Measurements from ENCODE around the gene TEX48.

TEX48 gene

DNA sequence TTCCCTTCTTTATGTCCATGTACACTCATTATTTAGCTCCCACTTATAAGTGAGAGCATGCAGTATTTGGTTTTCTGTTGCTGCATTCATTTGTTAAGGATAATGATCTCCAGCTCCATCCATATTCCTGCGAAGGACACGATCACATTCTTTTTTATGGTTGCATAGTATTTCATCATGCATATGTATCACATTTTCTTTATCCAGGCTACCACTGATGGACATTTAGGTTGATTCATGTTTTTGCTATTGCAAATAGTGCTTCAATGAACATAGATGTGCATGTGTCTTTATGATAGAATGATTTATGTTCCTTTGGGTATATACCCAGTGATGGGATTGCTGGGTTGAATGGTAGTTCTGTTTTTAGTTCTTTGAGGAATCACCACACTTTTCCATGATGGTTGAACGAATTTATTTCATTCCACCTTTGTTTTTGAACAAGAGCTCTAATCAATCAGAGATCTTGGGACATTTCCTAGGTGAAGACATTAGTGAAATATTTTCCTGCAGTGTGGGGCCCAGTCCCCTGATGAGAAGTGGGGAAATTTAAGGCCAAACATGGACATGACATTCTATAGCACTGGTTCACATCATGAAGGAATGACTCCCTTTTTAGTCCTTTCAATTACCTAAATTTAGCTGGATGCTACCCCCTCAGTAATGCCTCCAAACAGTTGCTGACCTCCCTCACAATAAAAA is 7.1 kb upstream of the TEX48 start:
- H3K4me3 ChIP-seq (ENCODE audit: low read depth, low read length) = no peak overlapping the region
- no peak for DNase-seq (ENCODE audit: low read depth)
- TF ChIP-seq, protein P1, sequence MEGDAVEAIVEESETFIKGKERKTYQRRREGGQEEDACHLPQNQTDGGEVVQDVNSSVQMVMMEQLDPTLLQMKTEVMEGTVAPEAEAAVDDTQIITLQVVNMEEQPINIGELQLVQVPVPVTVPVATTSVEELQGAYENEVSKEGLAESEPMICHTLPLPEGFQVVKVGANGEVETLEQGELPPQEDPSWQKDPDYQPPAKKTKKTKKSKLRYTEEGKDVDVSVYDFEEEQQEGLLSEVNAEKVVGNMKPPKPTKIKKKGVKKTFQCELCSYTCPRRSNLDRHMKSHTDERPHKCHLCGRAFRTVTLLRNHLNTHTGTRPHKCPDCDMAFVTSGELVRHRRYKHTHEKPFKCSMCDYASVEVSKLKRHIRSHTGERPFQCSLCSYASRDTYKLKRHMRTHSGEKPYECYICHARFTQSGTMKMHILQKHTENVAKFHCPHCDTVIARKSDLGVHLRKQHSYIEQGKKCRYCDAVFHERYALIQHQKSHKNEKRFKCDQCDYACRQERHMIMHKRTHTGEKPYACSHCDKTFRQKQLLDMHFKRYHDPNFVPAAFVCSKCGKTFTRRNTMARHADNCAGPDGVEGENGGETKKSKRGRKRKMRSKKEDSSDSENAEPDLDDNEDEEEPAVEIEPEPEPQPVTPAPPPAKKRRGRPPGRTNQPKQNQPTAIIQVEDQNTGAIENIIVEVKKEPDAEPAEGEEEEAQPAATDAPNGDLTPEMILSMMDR (IDR thresholded peaks at IDR 0.05; ENCODE audit: low read depth, low read length) = no peak
- TF ChIP-seq POLR2A (IDR thresholded peaks at IDR 0.05; ENCODE audit: extremely low read depth, insufficient read length) = no peak
- TF ChIP-seq, protein P2, sequence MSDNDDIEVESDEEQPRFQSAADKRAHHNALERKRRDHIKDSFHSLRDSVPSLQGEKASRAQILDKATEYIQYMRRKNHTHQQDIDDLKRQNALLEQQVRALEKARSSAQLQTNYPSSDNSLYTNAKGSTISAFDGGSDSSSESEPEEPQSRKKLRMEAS (IDR thresholded peaks at IDR 0.05; ENCODE audit: low read depth, low read length) = no peak

DNA sequence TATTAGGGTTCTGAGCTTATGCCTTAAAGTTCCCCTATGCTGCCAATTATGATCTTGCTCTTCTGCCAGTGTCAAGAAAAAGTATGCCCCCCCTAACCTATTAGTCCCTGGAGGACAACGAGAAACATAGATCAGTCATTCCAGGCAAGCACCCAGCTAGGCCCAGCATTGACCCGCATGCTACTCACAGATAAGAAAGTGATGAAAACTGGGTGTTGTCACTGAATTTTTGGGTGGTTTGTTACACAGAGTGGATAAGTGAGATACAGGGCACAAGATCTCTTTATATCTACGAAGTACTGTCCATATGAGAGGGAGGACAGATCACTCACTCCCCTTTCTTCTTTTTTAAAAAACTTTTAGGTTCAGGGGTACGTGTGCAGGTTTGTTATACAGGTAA is 6.4 kb upstream of the TEX48 start:
- no peak overlapping the region for H3K4me3 ChIP-seq (ENCODE audit: low read depth, low read length)
- TF ChIP-seq, protein P2 (IDR thresholded peaks at IDR 0.05; ENCODE audit: low read depth, low read length) = no peak
- TF ChIP-seq POLR2A (IDR thresholded peaks at IDR 0.05; ENCODE audit: extremely low read depth, insufficient read length) (no peak), MYC (IDR thresholded peaks at IDR 0.05; ENCODE audit: low read depth, low read length) (no peak)
- TF ChIP-seq, protein P1 (IDR thresholded peaks at IDR 0.05; ENCODE audit: low read depth, low read length) = no peak
- DNase-seq (ENCODE audit: low read depth) = no peak

DNA sequence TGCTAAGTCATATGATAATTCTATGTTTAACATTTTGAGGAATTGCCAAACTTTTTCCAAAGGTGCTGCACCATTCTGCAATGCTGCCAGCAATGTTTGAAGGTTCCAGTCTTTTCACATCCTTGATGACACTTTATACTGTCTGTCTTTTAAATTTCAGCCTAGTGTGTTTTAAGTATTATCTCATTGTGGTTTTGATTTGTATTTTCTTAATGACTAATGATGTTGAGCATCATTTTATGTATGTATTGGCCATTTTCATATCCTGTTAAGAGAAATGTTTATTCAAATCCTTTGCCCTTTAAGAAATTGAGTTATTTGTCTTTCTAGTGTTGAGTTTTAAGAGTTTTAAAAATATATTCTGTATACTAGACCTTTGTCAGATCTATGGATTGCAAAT is 5.0 kb upstream of the TEX48 start:
- TF ChIP-seq, protein P2 (IDR thresholded peaks at IDR 0.05; ENCODE audit: low read depth, low read length) = no peak
- no peak for TF ChIP-seq MYC (IDR thresholded peaks at IDR 0.05; ENCODE audit: low read depth, low read length)
- TF ChIP-seq, protein P1 (IDR thresholded peaks at IDR 0.05; ENCODE audit: low read depth, low read length) = no peak
- no peak for TF ChIP-seq POLR2A (IDR thresholded peaks at IDR 0.05; ENCODE audit: extremely low read depth, insufficient read length)
- no peak for DNase-seq (ENCODE audit: low read depth)

DNA sequence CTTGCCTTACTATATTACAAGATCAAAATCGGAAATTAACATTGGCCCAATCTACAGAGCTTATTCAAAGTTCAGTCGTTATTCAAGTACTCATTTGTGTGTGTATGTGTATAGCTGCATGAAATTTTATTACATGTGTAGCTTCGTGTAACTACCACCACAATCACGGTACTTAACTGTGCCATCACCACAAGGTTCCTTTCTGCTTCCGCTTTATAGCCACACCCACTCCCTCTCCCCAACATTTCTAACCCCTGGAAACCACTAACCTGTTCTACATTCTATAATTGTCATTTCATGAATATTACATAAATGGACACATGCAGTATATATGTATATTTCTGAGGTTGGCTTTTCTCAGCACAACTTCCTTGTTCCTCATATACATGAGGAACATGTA is 4.0 kb upstream of the TEX48 start:
- H3K4me3 ChIP-seq (ENCODE audit: low read depth, low read length) = no peak overlapping the region
- DNase-seq (ENCODE audit: low read depth) = no peak
- no peak for TF ChIP-seq POLR2A (IDR thresholded peaks at IDR 0.05; ENCODE audit: extremely low read depth, insufficient read length)
- TF ChIP-seq, protein P2 (IDR thresholded peaks at IDR 0.05; ENCODE audit: low read depth, low read length) = no peak
- TF ChIP-seq, protein P1 (IDR thresholded peaks at IDR 0.05; ENCODE audit: low read depth, low read length) = no peak
- TF ChIP-seq MYC (IDR thresholded peaks at IDR 0.05; ENCODE audit: low read depth, low read length) = no peak

More for the DNA sequence above, 5.0 kb upstream of the TEX48 start:
- H3K4me3 ChIP-seq (ENCODE audit: low read depth, low read length) = no peak overlapping the region

DNA sequence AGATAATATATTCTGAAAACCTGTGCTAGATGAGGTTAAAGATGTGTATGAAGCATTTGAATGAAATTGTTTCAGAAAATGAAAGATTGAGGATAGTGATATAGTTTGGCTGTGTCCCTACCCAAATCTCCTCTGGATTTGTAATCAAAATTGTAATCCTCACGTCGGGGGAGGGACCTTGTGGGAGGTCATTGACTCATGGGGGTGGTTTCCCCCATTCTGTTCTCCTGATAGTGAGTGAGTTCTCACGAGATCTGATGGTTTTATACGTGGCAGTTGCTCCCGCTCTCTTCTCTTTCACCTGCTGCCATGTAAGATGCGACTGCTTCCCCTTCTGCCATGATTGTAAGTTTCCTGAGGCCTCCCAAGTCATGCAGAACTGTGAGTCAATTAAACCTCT is 2.0 kb upstream of the TEX48 start:
- TF ChIP-seq POLR2A (IDR thresholded peaks at IDR 0.05; ENCODE audit: extremely low read depth, insufficient read length) (no peak), MYC (IDR thresholded peaks at IDR 0.05; ENCODE audit: low read depth, low read length) (no peak)
- TF ChIP-seq, protein P2 (IDR thresholded peaks at IDR 0.05; ENCODE audit: low read depth, low read length) = no peak
- TF ChIP-seq, protein P1 (IDR thresholded peaks at IDR 0.05; ENCODE audit: low read depth, low read length) = no peak
- H3K4me3 ChIP-seq (ENCODE audit: low read depth, low read length) = no peak overlapping the region
- DNase-seq (ENCODE audit: low read depth) = no peak

Measured in NB4 (cell line).